H9 (cell line): ENCODE measurements around the gene MBD5. TPM values are rescaled to one million over a fixed set of nuclear protein-coding genes. Genes with fewer than 3 reads are reported as not detected.

ENCODE experiments used
- DNase-seq: peaks from one replicate; pipeline ENCODE4 v3.0.0-alpha.2; 2017
- H2AFZ ChIP-seq: one replicate; pipeline ENCODE4 v1.6.1; 2013; ENCODE audit warnings: mild to moderate bottlenecking, low read length, control low read depth, moderate library complexity
- H2AK5ac ChIP-seq: 2 replicates; pipeline ENCODE4 v1.6.1; 2013; ENCODE audit warnings: low read length, control low read depth, mixed read lengths; ENCODE audit not compliant: insufficient read length
- H2BK120ac ChIP-seq: one replicate; pipeline ENCODE4 v1.6.1; 2013; ENCODE audit warnings: low read depth, mild to moderate bottlenecking, low read length, control low read depth, inconsistent platforms; ENCODE audit not compliant: poor library complexity, severe bottlenecking
- H2BK12ac ChIP-seq: 2 replicates; pipeline ENCODE4 v1.6.1; 2013; ENCODE audit warnings: low read length, control low read depth, mixed read lengths, low read depth; ENCODE audit not compliant: insufficient read length
- H2BK15ac ChIP-seq: 2 replicates; pipeline ENCODE4 v1.6.1; 2013; ENCODE audit warnings: low read depth, low read length, control low read depth
- H2BK20ac ChIP-seq: one replicate; pipeline ENCODE4 v1.6.1; 2013; ENCODE audit warnings: low read depth, mild to moderate bottlenecking, low read length, control low read depth, inconsistent platforms; ENCODE audit not compliant: poor library complexity, severe bottlenecking
- H2BK5ac ChIP-seq: 2 replicates; pipeline ENCODE4 v1.6.1; 2013; ENCODE audit warnings: low read length, control low read depth, mixed read lengths; ENCODE audit not compliant: insufficient read length
- H3K14ac ChIP-seq: 2 replicates; pipeline ENCODE4 v1.6.1; 2013; ENCODE audit warnings: low read length, control low read depth; ENCODE audit not compliant: insufficient read depth
- H3K18ac ChIP-seq: 2 replicates; pipeline ENCODE4 v1.6.1; 2013; ENCODE audit warnings: low read depth, mild to moderate bottlenecking, mixed read lengths, low read length, control low read depth; ENCODE audit not compliant: insufficient read length
- H3K23ac ChIP-seq: 2 replicates; pipeline ENCODE4 v1.6.1; 2013; ENCODE audit warnings: low read length, control low read depth, mixed read lengths, low read depth; ENCODE audit not compliant: insufficient read length
- H3K23me2 ChIP-seq: 2 replicates; pipeline ENCODE4 v1.6.1; 2013; ENCODE audit warnings: low read depth, mild to moderate bottlenecking, mixed read lengths, low read length, control low read depth; ENCODE audit not compliant: insufficient read length, poor library complexity, severe bottlenecking
- H3K27ac ChIP-seq: 2 replicates; pipeline ENCODE4 v1.5.1; 2013; ENCODE audit warnings: low read length, control low read depth, mixed read lengths, low read depth; ENCODE audit not compliant: insufficient read length
- H3K27me3 ChIP-seq: 2 replicates; pipeline ENCODE4 v1.6.1; 2013; ENCODE audit warnings: low read length, control low read depth, inconsistent platforms; ENCODE audit not compliant: insufficient read depth
- H3K4ac ChIP-seq: 2 replicates; pipeline ENCODE4 v1.6.1; 2013; ENCODE audit warnings: low read depth, mild to moderate bottlenecking, control low read depth, inconsistent platforms, low read length, moderate library complexity
- H3K4me1 ChIP-seq: 2 replicates; pipeline ENCODE4 v1.6.1; 2013; ENCODE audit warnings: low read length, control low read depth, inconsistent platforms; ENCODE audit not compliant: insufficient read depth
- H3K4me2 ChIP-seq: 2 replicates; pipeline ENCODE4 v1.6.1; 2013; ENCODE audit warnings: low read length, control low read depth, mixed read lengths; ENCODE audit not compliant: insufficient read length, insufficient read depth
- H3K56ac ChIP-seq: 2 replicates; pipeline ENCODE4 v1.6.1; 2013; ENCODE audit warnings: low read depth, mild to moderate bottlenecking, mixed read lengths, low read length, control low read depth; ENCODE audit not compliant: insufficient read length
- H3K79me1 ChIP-seq: 2 replicates; pipeline ENCODE4 v1.6.1; 2013; ENCODE audit warnings: low read depth, mild to moderate bottlenecking, moderate library complexity, low read length, control low read depth, inconsistent platforms; ENCODE audit not compliant: insufficient read depth, poor library complexity, severe bottlenecking
- H3K79me2 ChIP-seq: 2 replicates; pipeline ENCODE4 v1.6.1; 2013; ENCODE audit warnings: low read length, control low read depth, inconsistent platforms; ENCODE audit not compliant: insufficient read depth
- H3K9ac ChIP-seq: 2 replicates; pipeline ENCODE4 v1.6.1; 2013; ENCODE audit warnings: low read length, control low read depth, mixed read lengths; ENCODE audit not compliant: insufficient read length; ENCODE audit errors: extremely low read depth
- H3K9me3 ChIP-seq: one replicate; pipeline ENCODE4 v1.6.1; 2013; ENCODE audit warnings: low read depth, low read length, inconsistent platforms; ENCODE audit not compliant: control insufficient read depth
- H3T11ph ChIP-seq: one replicate; pipeline ENCODE4 v1.6.1; 2013; ENCODE audit warnings: mild to moderate bottlenecking, low read length, control low read depth, inconsistent platforms
- H4K20me1 ChIP-seq: one replicate; pipeline ENCODE4 v1.6.1; 2013; ENCODE audit not compliant: control insufficient read depth, insufficient read length, insufficient read depth
- H4K5ac ChIP-seq: 2 replicates; pipeline ENCODE4 v1.6.1; 2013; ENCODE audit warnings: low read depth, mild to moderate bottlenecking, mixed read lengths, low read length, control low read depth; ENCODE audit not compliant: insufficient read length
- H4K8ac ChIP-seq: replicated peaks from 2 replicates; pipeline ENCODE4 v1.6.1; 2013; ENCODE audit warnings: low read length, control low read depth, mixed read lengths, low read depth; ENCODE audit not compliant: insufficient read length
- H4K91ac ChIP-seq: 2 replicates; pipeline ENCODE4 v1.6.1; 2013; ENCODE audit warnings: low read depth, mild to moderate bottlenecking, moderate library complexity, mixed read lengths, low read length, control low read depth; ENCODE audit not compliant: insufficient read length
- H3K27ac Mint-ChIP-seq, 3 experiments: 2 replicates in 2 of 3; 3 replicates in 1 of 3; pipeline ENCODE4 v1.8.0; 2020 to 2021; ENCODE audit warnings: mixed read lengths in 3 of 3, mild to moderate bottlenecking in 1 of 3, moderate library complexity in 1 of 3
- H3K27me3 Mint-ChIP-seq: 2 replicates; pipeline ENCODE4 v1.8.0; 2021; ENCODE audit warnings: low read depth, mild to moderate bottlenecking, moderate library complexity, mixed read lengths
- H3K36me3 Mint-ChIP-seq, 3 experiments: 2 replicates in 2 of 3; 3 replicates in 1 of 3; pipeline ENCODE4 v1.8.0; 2020 to 2021; ENCODE audit warnings: low read depth in 3 of 3, mixed read lengths in 3 of 3; ENCODE audit not compliant: insufficient read depth in 1 of 3
- H3K4me1 Mint-ChIP-seq, 2 experiments: 2 replicates each; pipeline ENCODE4 v1.8.0; 2020; ENCODE audit warnings: mixed read lengths in 2 of 2
- H3K4me3 Mint-ChIP-seq, 2 experiments: 2 replicates in 1 of 2; 3 replicates in 1 of 2; pipeline ENCODE4 v1.8.0; 2020 to 2021; ENCODE audit warnings: mild to moderate bottlenecking in 2 of 2, mixed read lengths in 2 of 2, moderate library complexity in 1 of 2
- H3K9me3 Mint-ChIP-seq, 2 experiments: 2 replicates in 1 of 2; 3 replicates in 1 of 2; pipeline ENCODE4 v1.8.0; 2020; ENCODE audit warnings: mild to moderate bottlenecking in 2 of 2, mixed read lengths in 2 of 2, moderate library complexity in 1 of 2
- CTCF ChIP-seq: fragments of 200-600 bp; sonication (generic); conservative IDR thresholded peaks from 3 replicates; pipeline ENCODE4 v1.8.0; 2021; ENCODE audit warnings: antibody characterized with exemption, mild to moderate bottlenecking
- total RNA-seq: library from RNA; stranded (reverse); gene quantifications from 2 replicates; pipeline ENCODE4 v1.2.1, GENCODE V29; 2021

MBD5 gene
- total RNA-seq, 1 experiment from 2014 or later: 23.1 TPM

GRCh38 chr2:148103946-148104345 is 83.1 kb downstream of the MBD5 start:
- Histone ChIP-seq H3K18ac (no peak overlapping the region), H2BK15ac (no peak overlapping the region), H3K23ac (no peak overlapping the region), H2BK5ac (no peak overlapping the region), H3K23me2 (no peaks in the 10 kb centered on the region), H4K91ac (no peak overlapping the region), H3K27me3 (no peaks in the 10 kb centered on the region), H2BK20ac (no peak overlapping the region), H4K8ac (no peak overlapping the region), H3K79me1 (no peaks in the 10 kb centered on the region), H2BK120ac (no peak overlapping the region), H2BK12ac (no peak overlapping the region), H3T11ph (no peak overlapping the region), H4K5ac (no peak overlapping the region), H3K4me1 (peaks cover 5% of the 10 kb centered on the region), H3K79me2 (no peaks in the 10 kb centered on the region), H3K14ac (no peak overlapping the region), H2AFZ (no peak overlapping the region), H3K27ac (no peak overlapping the region), H3K4me2 (no peak overlapping the region), H4K20me1 (no peaks in the 10 kb centered on the region), H3K9me3 (no peaks in the 10 kb centered on the region), H2AK5ac (no peak overlapping the region), H3K9ac (no peak overlapping the region), H3K56ac (no peak overlapping the region), H3K4ac (no peak overlapping the region)
- no peak for TF ChIP-seq CTCF
- Mint-ChIP-seq H3K27ac (peak overlapping the region in 1 of 3 experiments; percentile 30; a peak in 1 of 7 replicates), H3K27me3 (no peaks in the 10 kb centered on the region), H3K4me3 (no peak overlapping the region), H3K36me3 (no peaks in the 10 kb centered on the region; a peak in 1 of 7 replicates), H3K9me3 (no peaks in the 10 kb centered on the region), H3K4me1 (peaks cover 7% of the 10 kb centered on the region in 2 experiments)
- DNase-seq: no peak
